ENCODE results near the gene CPSF7.
"Not testable (repeated sequence)": the region's sequence is repeated elsewhere in the genome, so short reads cannot be mapped to it uniquely, and the experiment has no call there.

The CPSF7 gene

GRCh38 chr11:61439615-61440014 is 9.8 kb upstream of the CPSF7 start:
- no peak for DNase-seq

- no peak for DNase-seq
Measured at GRCh38 chr11:61437496-61437895, 7.7 kb upstream of the CPSF7 start.

GRCh38 chr11:61430839-61431238 is 1.1 kb upstream of the CPSF7 start:
- not testable (repeated sequence) for DNase-seq

DNA sequence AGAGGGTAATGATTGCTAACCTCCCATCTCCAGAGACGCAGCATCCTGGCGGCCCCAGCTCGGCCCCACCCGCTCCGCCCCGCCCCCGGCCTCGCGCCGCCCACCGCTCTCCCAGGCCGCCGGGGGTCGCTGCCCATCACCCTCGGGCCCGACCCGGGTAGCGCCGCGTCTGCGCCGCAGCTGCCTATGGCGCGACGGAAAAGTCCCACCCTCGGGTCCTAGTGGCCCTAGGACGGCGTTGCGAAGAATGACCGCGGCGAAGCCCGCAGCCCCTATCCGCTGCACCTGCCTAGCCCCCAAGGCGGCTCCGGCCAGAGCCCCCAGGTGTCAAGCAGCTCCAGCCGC is 457 bp downstream of the CPSF7 start:
- DNase-seq = peak; percentile 69

DNA sequence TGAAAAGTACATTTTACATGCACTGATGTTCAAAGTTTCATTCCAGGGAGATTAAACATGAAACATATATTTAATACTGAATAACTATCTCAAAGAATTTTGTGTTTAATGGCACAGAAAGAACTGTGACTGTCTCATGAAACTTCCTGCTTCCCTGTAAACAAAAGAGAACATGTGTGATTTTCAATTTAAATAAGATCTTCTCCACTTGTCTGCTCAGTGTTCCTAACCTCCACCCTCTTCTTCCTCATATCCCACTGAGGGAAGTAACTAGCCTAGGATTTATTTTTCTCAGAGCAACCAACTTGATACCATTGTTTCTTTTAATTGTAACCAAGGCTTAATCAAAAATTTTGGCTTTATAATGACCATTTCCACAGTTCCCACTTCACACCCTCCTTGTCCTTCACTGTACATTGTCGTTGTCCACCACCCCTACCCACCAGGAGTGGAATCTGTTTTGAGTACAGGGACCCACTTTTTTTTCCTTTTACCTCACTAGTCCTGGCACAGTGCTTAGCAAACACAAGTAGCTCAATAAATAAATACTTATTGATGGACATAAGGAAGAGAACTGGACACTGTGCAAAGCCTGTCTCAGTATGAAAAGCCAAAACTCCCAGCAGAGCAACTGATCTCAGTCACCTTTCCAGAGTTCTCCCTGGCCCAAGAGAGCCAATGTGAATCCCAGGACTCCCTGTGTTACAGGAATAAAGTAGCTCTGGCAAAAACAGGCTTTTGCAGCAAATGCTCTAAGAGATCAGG is 4.2 kb downstream of the CPSF7 start:
- no peak for DNase-seq

GRCh38 chr11:61422226-61422625 is 7.5 kb downstream of the CPSF7 start:
- DNase-seq = no peak

GRCh38 chr11:61418136-61418535 is 11.6 kb downstream of the CPSF7 start:
- no peak for DNase-seq

GRCh38 chr11:61417670-61418069 is 12.1 kb downstream of the CPSF7 start:
- DNase-seq = no peak

DNA sequence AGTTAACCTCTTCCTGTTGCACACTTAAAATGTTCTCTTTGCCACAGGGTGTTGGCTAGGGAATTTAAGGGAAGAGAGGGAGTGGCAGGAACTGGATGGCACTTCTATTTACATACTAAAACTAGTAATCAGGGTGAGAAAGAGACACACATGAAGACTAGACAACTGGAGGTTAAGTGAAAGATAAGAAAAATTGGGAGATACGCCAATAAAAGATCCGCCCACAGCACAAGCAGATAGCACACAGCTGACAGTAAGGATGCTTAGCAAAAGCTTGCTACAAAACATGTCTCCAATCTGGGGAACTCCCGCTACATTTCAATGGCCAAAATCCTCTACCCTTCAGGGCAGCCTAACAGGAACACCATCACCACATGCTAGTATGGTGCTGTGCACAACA is 12.8 kb downstream of the CPSF7 start:
- no peak for DNase-seq

DNA sequence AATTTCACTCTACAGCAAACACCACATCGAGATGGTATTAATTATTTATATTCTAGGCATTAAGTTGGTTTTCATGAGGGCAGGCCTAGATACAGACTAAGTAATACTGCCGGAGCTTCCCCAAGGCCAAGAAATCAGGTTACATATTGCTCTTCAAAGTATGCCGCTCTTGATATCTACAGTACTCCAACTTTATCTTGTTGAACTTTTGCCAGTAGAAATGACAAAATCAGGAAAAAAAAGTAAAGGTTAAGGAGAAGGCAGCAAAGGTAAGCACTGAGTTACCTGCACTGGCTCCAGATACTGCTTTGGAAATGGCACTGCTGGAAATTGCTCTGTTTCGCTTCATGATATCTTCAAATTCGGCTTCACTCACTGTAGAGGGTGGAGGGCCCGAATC is 14.4 kb downstream of the CPSF7 start:
- no peak for DNase-seq

GRCh38 chr11:61414547-61414946 is 15.2 kb downstream of the CPSF7 start:
- DNase-seq = no peak

DNA sequence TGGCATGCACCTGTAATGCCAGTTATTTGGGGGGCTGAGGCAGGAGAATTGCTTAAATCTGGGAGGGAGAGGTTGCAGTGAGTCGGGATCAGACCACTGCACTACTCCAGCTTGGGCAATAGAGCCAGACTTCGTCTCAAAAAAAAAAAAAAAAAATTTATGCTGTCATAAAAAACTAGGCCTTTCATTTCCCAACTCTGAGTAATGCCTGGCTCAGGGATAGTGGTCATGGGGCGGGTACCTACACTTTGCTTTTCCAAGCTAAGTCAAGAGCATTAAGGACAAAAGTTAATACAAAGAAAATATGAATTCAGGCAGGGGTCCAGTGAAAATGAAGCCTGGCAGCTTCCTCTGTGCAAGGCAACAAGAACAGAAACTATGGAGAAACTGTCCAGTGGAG is 16.3 kb downstream of the CPSF7 start:
- DNase-seq = no peak

DNA sequence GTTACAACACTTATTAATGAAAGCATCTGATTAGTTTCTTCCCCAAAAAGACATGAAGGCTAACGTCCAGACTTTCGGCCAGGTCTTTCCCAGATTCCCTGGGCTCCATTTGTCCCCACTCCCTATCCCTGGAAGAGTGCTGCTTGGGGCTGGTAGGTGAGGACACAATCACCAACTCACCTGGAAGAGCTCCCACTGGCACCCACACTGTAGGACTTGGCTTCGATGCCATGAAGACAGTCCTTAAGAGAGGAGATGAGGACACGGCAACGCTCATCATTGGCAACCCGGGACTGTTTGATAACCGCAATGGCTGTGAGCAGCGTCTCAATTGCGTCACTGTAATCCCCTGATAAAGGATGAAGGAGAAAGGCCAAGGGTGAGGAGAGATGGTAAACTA is 18.2 kb downstream of the CPSF7 start:
- no peak for DNase-seq

GRCh38 chr11:61406991-61407728 is 22.6 kb downstream of the CPSF7 start:
- no peak for DNase-seq

DNA sequence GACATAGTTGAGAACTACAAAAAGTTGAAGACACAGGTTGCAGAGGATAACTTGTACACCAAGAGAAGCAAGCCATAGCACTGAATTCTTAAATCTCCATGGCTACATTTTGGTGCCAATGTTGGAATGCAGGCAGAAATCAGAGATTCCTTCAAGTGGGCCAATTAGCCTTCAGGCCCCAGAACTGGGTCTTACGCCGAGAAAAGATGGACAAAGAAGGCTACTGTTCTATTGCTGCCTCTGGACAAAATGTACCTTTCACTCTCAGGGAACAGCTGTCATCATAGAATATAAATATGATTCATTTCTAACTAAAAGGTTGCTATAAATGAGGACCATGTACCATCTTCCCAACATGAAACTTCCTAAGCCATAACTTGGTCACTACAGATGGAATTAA is 23.7 kb downstream of the CPSF7 start:
- no peak for DNase-seq

GRCh38 chr11:61404641-61405040 is 25.1 kb downstream of the CPSF7 start:
- DNase-seq = no peak

- DNase-seq = no peak
Measured at GRCh38 chr11:61404103-61404502, 25.7 kb downstream of the CPSF7 start.

DNA sequence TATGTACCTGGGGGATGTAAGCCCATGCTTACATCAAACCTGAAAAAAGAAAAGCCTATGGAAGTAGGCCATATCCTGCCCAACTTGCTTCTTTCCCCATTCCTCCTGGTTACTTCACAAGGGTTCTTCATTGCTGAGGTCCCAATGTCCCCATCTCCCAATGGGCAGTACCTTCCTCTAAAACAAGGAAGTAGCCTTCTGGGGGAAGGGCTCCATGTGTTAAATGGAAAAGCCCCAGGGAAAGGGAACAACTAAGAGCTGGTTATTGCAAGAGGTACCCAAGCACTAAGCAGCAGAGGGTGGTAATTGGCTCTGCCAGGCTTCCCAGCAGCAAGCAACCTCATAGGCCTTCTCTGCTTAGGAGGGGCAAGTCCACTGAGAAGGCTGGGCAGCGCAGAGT is 26.1 kb downstream of the CPSF7 start:
- DNase-seq = no peak

DNA sequence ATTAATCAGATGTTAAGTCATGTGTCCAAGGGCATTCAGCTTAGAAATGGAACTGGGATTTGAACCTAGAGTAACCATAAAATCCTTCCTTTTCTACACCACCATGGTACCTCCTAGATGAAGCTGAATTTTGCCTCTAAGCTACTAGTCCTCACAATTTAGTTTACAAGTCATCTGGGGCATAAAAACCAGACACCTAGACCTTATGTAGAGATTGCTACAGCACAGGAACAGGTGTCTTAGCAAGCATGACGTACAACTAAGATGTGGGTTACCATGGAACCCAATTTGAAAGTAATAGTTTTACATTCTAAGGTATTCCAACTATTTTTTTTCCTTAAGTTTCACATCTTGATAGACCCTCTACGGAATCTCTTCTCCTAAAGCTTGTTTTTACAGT is 28.2 kb downstream of the CPSF7 start:
- DNase-seq = no peak

- DNase-seq = no peak
Measured at GRCh38 chr11:61401173-61401572, 28.6 kb downstream of the CPSF7 start.

- DNase-seq = no peak
Measured at GRCh38 chr11:61392981-61393595, 36.7 kb downstream of the CPSF7 start.

GRCh38 chr11:61390161-61390560 is 39.6 kb downstream of the CPSF7 start:
- no peak for DNase-seq

DNA sequence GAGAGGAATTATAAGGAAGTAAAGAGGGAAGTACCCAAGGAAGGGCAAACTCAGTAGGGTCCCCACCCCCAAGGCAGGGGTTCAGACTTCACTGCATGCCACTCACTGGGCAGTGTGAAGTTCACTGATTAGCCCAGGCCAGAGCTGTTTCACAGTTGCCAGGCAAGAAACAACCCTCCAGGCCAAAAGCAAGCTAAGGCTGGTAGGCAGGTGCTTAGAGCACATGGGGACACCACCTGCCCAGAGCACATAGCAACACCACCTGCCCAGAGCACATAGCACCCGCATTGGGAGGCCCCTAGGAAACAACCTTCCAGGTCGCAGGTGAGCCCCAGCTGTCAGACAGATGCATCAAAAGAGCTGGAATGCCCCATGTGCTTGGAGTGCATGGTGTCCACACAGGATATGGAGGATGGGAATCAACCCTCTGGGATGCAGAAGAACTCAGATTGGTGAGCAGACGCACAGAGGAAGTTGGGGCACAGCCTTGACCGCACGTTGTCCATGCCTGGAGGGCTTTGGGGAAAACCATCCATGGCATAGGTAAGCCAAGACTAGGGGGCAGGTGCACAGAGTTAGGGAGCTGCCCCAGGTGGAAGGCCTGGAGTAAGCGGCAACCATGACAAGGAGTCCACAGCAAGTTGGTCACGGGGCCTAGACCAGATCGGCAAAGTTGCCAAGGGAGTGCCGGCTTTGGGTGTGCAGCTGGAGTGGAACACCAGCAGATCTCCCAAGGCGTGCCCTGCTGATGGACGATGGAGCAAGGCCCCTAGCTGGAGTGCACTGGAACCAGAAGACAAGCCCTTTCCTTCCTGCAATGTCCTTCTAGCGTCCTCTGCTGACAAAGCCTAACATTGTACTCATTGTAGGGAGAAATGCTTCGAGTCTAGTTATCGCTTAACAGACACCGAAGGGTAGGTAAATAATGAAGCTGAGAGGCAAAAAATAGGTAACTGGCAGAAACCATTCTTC is 45.2 kb downstream of the CPSF7 start:
- DNase-seq = no peak

Data from T-helper 9 cell (primary cell).